Measurements from ENCODE around the gene MMP15.

GRCh38 chr16:58042001-58042885 lies 16.7 kb downstream of the MMP15 start:
- TF ChIP-seq POLR2A (IDR thresholded peaks at IDR 0.05) = no peak
- TF ChIP-seq, protein P1, sequence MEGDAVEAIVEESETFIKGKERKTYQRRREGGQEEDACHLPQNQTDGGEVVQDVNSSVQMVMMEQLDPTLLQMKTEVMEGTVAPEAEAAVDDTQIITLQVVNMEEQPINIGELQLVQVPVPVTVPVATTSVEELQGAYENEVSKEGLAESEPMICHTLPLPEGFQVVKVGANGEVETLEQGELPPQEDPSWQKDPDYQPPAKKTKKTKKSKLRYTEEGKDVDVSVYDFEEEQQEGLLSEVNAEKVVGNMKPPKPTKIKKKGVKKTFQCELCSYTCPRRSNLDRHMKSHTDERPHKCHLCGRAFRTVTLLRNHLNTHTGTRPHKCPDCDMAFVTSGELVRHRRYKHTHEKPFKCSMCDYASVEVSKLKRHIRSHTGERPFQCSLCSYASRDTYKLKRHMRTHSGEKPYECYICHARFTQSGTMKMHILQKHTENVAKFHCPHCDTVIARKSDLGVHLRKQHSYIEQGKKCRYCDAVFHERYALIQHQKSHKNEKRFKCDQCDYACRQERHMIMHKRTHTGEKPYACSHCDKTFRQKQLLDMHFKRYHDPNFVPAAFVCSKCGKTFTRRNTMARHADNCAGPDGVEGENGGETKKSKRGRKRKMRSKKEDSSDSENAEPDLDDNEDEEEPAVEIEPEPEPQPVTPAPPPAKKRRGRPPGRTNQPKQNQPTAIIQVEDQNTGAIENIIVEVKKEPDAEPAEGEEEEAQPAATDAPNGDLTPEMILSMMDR (IDR thresholded peaks at IDR 0.05) = no peak

Data from heart left ventricle (tissue), 13 donors.